ENCODE data around the gene ALLC.
"Not testable (repeated sequence)": the region's sequence is repeated elsewhere in the genome, so short reads cannot be mapped to it uniquely, and the experiment has no call there.

Gene ALLC

DNA sequence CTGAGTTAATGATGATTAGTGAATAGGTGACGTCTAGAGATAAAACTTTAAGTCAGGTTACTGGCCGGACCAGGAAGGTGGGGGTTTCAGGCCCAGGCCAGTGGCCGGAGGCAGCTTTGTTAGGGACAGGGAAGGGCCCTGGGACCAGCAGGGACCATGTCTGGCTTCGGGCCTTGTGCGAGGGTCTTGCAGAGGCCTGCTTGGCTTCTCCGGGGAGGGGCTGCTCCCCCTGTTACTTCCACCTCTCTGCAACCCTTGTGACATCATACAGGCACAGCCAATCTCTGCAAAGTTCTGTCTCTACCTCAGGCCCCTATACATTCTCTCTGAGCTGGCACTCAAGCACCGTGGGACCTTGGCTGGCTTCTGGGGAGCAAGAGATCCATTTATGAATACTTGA is at the start of gene ALLC:
ALLC (plus strand) TSS at position 320 of the 400 bp plus-strand sequence. CDS start 12,958 bp downstream, outside the sequence.
- DNase-seq = no peak

DNA sequence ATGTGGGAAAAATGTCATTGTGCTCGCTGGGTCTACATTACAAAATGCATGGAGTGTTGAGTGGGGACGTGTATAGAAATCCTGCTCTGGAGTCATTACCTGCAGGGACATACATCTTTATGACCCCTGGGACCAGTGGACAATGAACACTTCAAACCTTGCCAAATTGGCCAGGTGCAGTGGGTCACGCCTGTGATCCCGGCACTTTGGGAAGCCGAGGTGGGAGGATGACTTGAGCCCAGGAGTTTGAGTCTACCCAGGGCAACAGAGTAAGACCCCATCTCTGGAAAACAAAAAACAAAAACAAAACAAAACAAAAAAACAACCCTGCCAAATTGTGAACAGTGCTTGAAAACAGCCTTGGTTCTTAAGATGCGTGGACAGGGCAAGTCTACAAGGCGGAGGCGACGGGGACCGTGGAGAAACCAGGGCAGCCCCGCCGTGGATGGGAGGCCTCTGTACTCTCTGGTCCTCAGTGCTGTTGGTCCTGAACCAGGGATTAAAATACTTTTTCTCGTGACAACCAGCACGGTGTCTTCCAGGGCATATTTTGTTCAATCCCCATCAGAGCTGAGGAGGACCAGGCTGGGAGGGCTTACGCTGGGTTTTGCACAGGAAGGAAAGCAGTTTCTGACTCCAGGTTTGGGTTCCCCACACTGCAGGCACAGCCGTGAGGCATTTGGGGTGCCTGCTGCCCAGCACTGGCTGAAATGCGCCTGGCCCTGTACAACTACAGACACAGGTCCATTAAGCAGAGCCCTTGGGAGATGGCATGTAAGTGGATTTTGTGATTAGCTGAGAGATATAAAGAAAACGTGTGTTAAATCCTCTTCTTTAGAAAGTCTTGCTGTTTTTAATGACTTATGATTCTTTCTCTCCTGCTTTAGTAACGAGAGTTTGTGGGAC is 49.4 kb upstream of the ALLC start:
- DNase-seq = no peak

DNA sequence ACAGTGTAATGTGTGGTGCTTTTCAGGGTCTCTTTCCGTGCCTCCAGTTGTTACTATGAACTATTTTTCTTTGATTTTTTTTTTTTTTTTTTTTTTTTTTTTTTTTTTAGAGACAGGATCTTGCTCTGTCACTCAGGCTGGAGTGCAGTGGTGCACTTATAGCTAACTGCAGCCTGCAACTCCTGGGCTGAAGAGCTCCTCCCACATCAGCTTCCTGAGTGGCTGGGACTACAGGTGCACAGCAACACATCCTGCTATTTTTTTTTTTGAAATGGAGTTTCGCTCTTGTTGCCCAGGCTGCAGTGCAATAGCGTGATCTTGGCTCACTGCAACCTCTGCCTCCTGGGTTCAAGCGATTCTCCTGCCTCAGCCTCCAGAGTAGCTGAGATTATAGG is 48.7 kb upstream of the ALLC start:
- peak; percentile 84 for DNase-seq

DNA sequence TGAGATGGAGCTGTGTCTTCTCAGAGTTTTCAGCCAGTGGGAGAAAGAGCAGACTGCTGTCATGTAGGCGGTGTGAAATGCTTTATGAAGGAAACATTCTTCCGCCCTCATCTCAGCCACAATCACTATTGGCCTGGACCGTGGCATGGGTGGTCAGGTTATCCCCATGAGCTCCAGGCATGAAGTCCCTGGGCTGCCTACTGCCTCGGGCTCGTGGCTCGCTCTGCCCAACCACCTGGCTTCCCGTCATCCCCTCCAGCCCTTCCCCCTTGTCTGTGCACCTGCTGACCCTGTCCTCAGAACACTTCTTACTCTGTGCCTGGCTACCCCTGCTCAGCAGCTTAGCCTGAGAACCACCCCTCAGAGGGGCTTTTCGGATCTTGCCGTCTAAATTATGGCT is 47.6 kb upstream of the ALLC start:
- no peak for DNase-seq

DNA sequence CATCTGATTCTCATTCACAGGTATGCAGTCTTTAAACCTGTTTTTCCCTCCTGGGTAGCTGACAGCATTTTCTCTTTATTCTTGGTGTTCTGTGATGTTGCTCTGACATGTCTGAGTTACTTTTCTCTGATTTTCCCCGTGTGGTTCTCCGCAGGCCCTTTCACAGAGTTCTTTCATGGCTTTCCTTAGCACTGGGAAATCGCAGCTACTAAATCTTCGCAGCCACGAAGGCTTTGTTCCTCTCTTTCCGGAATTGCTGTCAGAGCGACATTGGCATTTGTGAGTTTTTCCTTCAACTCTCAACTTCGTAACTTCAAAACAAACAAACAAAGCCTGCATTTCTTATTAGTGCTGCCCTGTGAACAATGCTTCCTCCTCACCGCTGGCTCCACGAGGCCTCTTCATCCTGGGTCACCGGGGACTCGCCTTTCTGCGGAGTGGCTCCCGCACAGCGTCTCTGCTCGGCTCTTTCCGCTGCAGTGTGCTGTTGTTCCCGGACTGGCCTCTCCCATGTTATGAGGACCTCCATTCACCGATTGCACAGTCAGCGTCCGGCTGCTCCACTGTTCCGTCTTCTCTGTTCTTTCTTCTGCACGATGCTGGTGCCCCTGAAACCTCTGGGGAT is 47.0 kb upstream of the ALLC start:
- no peak for DNase-seq

DNA sequence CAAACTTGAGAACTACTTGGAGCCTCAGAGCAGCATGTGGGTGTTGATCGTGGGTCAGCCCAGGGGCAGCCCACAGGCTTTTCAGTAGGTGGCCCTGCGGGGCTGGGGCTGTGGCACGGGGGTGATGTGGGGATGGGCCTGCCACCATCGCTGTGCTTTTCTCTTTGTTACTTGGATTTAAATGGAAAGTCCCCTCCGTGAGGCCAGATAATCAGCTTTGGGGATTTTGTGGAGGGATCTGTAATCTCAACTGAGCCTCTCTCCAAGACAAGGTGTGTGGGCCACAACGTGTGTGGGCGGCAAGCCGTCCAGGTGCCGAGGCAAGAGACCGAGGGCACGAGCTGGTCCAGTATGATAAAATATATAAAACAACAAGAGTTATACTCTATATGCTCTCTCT is 46.4 kb upstream of the ALLC start:
- no peak for DNase-seq

DNA sequence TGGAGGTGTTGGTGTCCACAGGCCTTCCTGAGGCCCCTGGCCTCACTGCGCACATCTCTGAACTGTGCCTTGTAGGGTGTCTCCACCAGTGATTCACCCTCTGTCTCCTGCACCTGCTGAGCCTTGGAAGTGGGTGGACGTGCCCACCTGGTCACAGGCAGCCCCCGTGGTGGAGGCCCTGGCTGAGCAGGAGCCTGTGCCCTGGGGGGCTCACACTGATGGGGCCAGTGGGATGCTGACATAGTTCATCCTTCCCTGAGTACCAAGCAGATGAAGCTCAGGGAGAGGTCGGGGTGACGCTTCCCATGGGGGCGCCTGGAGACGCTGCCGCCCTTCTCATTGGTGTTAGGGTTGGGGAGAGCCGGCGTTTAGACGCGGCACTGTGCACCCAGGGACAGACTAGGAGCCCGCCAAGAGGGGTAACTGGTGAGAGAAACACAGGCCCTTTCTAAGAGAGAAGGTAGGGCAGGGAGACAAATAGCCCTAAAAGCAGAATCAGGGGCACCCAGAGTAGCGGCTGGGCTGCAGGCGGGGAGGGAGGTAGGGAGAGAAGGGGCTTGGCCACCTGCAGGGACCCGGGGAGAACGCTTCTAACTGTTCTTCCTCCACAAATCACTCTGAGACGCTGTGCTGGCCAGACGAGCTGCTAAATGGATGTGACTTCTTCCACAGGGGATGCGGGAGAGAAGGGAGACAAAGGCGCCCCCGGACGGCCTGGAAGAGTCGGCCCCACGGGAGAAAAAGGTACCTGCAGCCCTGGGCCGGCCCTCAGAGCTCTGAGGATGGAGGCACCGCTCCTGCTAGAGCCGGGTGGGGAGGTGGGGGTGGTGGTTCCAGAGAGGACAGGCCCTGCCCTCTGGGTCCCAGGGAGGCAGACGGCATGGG is 45.1 kb upstream of the ALLC start:
- no peak for DNase-seq

DNA sequence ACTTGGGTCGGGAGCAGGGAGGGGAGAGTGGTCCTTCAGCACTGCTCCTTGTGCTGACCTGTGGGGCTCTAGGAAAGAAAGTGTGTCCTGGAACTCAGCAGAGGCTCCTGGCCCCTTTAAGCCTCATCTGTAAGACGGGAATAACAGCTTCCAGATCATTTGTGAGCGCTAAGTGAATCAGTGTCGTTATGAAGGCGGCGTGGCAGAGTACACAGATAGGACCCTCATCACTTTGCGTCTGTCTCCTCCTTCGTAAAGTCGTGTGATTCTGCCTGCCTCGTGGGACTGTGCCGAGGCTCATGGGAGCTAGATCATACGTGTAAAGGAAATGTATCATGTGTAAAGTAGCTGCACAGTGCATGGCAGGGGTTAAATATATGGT is 44.5 kb upstream of the ALLC start:
- no peak for DNase-seq

DNA sequence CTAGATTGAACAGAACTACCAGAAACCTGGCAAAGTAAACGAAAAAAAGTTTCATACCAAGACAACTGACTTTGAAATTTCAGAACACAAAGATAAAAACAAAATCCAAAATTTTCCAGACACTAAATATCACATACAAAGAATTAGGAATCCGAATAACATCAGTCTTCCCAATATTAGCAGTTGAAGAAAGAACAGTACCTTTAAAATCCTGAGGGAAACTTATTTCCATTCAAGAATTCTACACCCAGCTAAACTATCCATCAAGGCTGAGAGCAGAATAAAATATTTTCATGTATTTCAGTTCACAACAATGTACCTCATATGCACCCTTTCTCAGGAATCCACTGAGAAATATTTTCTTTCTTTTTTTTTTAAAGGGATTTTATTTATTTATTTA is 43.3 kb upstream of the ALLC start:
- not testable (repeated sequence) for DNase-seq

DNA sequence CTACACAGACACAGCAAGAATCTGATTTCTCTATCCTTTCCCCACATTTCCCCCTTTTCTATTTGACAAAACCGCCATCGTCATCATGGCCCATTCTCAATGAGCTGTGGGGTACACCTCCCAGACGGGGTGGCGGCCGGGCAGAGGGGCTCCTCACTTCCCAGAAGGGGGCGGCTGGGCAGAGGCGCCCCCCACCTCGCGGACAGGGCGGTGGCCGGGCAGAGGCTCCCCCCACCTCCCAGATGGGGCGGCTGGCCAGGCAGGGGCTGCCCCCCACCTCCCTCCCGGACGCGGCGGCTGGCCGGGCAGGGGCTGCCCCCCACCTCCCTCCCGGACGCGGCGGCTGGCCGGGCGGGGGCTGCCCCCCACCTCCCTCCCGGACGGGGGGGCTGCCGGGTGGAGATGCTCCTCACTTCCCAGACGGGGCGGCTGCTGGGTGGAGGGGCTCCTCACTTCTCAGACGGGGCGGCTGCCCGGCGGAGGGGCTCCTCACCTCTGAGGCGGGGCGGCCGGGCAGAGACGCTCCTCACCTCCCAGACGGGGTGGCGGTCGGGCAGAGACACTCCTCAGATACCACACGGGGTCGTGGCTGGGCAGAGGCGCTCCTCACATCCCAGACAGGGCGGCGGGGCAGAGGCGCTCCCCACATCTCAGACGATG is 42.3 kb upstream of the ALLC start:
- DNase-seq = not testable (repeated sequence)

DNA sequence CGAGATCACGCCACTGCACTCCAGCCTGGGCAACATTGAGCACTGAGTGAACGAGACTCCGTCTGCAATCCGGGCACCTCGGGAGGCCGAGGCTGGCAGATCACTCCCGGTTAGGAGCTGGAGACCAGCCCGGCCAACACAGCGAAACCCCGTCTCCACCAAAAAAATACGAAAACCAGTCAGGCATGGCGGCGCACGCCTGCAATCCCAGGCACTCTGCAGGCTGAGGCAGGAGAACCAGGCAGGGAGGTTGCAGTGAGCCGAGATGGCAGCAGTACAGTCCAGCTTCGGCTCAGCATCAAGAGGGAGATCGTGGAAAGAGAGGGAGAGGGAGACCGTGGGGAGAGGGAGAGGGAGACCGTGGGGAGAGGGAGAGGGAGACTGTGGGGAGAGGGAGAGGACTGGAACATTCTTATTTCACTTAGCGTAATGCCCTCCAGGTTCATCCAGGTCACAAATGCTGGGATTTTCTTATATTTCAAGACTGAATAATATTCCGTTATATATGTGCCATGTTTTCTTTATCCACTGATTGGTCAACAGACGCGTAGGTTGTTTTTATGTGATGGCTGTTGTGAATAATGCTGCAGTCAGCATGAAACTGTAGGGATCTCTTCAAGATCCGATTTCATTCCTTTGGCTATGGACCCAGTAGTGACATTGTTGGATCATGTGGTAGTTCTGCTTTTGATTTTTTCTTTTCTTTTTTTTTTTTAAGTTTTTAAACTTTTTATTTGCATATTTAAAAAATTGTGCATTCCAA is 41.4 kb upstream of the ALLC start:
- not testable (repeated sequence) for DNase-seq

DNA sequence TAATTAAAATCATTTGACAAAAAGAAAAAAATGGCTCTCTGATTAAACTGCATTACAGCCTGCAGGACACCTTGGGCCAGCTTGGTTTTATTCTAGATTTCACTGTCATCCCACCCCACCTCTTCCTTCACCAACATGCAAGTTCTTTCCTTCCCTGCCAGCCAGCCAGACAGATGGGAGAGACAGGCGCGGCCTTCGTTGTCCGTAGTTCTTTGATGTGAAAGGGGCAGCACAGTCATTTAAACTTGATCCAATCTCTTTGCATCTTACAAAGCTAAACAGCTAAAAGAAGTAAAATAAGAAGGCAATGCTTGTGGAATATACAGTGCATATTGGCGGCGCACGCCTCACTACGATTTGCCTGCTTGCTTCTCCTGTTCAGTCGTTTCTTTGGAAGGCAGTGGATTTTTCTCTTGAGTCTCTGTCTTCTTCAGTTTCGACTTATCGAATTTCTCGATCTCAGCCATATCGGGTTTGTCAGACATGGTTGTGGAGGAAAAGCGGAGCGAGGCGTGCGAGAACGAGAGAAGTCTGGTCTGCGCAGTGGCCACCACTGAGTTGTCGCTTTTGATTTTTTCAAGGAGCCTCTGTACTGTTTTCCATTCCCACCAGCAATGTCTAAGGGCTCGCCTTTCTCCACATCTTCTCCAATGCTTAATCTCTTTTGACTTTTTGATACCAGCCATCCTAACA is 40.7 kb upstream of the ALLC start:
- no peak for DNase-seq

DNA sequence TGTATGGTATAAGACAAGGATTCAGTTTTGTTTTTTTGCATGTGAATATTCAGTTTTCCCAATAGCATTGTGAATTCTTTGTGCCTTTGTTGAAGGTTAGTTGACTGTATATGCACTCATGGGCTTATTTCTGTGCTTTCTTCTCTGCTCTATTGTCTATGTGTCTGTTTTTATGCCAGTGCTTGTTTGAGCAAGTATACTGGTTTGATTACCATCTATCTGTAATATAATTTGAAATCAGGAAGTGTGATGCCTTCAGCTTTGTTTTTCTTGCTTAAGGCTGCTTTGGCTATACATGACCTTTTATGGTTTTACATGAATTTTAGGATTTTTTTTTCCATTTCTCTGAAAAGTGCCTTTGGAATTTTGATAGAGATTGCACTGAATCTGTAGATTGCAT is 39.6 kb upstream of the ALLC start:
- DNase-seq = no peak

DNA sequence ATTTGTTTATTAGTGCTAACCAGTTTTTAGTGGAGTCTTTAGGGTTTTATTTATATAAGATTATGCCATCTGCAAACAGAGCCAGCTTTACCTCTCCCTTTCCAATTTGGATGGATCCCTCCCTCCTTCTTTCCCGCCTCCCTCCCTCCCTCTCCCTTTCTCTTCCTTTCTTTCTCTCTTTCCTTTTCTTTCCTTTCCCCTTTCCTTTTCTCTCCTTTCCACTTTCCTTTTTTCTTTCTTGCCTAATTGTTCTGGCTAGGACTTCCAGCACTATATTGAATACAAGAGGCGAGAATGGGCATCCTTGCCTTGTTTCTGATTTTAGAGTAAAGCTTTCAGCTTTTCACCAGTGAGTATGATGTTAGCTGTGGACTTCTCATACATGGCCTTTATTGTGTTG is 39.0 kb upstream of the ALLC start:
- no peak for DNase-seq

DNA sequence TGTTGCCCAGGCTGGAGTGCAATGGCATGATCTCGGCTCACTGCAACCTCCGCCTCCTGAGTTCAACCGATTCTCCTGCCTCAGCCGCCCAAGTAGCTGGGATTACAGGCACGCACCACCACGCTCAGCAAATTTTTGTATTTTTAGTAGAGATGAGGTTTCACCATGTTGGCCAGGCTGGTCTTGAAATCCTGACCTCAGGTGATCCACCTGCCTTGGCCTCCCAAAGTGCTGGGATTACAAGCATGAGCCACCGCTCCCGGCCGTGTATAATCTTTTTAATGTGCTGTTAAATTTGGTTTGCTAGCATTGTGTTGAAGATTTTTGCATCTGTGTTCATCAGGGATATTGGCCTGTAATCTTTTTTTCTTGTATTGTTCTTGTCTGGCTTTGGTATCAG is 38.3 kb upstream of the ALLC start:
- not testable (repeated sequence) for DNase-seq

DNA sequence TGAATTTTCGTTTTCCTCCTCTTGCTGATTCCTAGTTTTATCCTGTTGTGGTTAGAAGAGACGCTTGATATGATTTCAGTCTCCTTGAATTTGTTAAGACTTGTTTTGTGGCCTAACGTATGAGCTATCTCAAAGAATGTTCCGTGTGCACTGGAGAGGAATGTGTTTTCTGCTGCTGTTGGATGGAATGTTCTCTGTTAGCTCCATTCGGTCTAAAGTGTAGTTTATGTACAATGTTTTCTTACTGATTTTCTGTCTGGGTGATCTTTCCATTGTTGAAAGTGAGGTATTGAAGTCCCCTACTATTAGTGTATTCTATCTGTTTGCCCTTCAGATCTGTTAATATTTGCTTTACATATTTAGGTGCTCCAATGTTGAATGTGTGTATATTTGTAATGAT is 37.2 kb upstream of the ALLC start:
- DNase-seq = no peak

DNA sequence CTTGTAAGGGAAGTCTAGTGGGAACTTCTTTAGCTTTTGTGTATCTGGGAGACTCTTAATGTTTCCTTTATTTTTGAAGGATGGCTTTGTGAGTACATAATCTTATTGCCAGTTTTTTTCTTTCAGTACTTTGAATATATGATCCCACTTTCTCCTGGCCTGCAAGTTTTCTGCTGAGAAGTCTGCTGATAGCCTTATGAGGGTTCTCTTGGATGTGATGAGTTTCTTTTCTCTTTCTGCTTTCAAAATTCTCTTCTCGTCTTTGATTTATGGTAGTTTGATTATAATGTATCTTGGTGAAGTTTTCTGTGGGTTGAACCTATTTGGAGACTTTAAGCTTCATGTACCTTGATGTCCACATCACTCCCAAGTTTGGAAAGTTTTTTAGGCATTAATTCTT is 35.0 kb upstream of the ALLC start:
- DNase-seq = no peak

DNA sequence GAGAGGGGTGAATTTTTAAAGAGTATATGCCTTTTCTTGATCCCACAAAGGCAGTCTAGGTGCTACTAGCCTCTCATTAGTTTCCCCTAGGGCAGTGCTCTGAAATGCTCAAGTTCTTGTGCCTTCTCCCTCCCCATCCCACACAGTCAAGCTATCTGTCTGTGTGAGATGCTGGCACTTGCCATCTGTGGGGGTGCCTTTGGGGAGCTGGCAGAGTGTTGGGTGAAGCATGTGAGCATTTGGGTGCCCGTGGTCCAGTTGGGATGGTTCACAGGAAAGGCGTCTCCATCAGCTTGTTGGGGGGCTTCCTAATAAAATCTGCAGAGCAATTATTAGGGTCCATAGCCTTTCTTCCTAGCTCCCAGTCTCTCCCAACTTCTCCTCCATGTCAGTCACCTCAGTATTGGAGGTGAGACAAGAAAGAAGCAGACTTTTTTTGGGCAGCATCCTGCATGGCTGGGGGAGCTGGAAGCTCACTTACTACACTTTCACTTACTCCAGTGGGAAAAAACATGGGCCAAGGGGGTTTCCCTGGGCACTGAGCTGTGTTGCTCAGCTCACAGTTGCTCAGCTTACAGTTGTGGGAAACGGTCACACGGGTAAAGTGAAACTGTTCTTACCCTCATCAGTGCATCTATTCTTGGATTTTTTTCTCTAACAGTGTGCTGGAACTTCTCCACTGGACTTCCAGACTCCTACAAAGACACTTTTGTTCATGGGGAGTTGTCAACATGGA is 33.8 kb upstream of the ALLC start:
- DNase-seq = no peak

DNA sequence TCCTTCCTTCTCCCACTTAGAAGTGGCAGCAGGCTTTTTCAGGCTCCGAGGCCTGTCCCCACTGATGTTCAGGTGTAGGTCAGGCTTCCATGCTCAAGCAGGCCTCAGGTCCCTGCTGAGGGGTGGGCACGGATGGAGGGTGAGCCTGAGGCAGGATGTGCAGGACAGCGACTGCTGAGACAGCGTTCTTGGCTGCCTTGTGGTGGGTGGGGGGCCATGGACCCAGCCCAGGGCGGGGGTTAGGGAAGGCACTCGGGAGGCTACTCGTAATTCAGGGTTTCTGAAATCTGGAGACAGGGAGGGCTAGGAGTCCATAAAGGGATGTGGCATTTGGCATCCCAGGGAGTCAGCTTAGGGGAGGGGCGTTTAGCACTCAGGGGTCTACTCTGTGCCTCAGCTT is 32.8 kb upstream of the ALLC start:
- DNase-seq = no peak

DNA sequence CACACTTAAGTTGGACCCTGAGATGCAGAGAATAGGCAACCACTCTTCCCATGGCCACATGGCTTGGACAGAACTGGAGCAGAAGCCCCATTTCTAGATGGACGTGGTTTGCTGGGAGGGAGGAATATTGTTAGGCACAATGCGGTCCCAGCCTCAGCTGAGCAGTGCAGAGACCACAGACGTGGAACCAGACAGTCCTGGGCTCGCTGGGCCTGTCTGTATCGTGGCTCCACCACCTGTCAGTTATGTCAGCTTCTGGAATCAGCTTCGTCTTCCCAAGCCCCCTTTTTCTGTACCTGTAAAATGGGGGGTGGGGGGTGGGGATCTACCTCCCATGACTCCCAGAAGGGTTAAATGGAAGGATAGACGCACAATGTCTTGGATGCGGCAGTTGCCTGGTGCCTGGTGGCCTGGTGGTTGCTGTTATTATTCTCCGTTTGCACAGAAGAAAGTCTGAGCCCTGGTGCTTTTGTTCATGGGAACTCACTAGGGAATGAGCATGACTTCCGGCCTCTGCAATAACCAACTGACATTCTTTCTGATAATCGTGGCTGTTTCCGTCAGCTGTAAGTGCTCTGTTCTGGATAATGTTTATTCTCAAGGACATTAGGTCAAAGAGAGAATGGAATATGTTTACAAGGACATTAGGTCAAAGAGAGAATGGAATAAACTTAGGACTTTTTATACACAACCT is 31.7 kb upstream of the ALLC start:
- no peak for DNase-seq
